ENCODE results near the gene SAP30.

DNA sequence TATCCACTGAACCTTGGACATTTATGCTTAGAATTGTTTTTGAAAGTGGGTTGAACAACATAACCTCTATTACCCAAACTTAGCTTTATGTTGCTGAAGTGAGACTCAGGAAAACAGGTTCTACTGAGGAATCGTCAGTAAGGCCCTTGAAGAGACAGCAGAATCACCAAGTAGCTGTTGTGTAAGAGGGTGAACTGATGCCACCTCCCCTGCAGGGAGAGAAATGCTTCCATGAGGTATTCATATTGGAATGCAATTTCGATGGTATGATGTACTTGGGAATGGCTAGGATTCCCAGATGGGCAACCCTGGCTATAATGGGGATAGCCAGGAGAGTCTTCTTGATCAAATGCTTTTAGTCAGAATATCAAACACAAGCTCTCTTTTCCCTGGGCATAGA is 32.3 kb downstream of the SAP30 start:
- TF ChIP-seq IRF2 (CRISPR knock-in tag; IDR thresholded peaks at IDR 0.05; ENCODE audit: borderline replicate concordance, low read depth): no peak
- TF ChIP-seq NR2C2 (CRISPR knock-in tag; IDR thresholded peaks at IDR 0.05): no peak
- TF ChIP-seq, protein P1, sequence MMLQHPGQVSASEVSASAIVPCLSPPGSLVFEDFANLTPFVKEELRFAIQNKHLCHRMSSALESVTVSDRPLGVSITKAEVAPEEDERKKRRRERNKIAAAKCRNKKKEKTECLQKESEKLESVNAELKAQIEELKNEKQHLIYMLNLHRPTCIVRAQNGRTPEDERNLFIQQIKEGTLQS (CRISPR knock-in tag; conservative IDR thresholded peaks at IDR 0.05): no peak
- TF ChIP-seq, protein P2, sequence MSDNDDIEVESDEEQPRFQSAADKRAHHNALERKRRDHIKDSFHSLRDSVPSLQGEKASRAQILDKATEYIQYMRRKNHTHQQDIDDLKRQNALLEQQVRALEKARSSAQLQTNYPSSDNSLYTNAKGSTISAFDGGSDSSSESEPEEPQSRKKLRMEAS (CRISPR knock-in tag; IDR thresholded peaks at IDR 0.05): no peak
- TF ChIP-seq RELA (CRISPR knock-in tag; IDR thresholded peaks at IDR 0.05; ENCODE audit: borderline replicate concordance): no peak
- TF ChIP-seq, protein P3, sequence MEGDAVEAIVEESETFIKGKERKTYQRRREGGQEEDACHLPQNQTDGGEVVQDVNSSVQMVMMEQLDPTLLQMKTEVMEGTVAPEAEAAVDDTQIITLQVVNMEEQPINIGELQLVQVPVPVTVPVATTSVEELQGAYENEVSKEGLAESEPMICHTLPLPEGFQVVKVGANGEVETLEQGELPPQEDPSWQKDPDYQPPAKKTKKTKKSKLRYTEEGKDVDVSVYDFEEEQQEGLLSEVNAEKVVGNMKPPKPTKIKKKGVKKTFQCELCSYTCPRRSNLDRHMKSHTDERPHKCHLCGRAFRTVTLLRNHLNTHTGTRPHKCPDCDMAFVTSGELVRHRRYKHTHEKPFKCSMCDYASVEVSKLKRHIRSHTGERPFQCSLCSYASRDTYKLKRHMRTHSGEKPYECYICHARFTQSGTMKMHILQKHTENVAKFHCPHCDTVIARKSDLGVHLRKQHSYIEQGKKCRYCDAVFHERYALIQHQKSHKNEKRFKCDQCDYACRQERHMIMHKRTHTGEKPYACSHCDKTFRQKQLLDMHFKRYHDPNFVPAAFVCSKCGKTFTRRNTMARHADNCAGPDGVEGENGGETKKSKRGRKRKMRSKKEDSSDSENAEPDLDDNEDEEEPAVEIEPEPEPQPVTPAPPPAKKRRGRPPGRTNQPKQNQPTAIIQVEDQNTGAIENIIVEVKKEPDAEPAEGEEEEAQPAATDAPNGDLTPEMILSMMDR (IDR thresholded peaks at IDR 0.05): no peak
- TF ChIP-seq, protein P4, sequence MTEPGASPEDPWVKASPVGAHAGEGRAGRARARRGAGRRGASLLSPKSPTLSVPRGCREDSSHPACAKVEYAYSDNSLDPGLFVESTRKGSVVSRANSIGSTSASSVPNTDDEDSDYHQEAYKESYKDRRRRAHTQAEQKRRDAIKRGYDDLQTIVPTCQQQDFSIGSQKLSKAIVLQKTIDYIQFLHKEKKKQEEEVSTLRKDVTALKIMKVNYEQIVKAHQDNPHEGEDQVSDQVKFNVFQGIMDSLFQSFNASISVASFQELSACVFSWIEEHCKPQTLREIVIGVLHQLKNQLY (CRISPR knock-in tag; IDR thresholded peaks at IDR 0.05): no peak
- TF ChIP-seq, protein P5, sequence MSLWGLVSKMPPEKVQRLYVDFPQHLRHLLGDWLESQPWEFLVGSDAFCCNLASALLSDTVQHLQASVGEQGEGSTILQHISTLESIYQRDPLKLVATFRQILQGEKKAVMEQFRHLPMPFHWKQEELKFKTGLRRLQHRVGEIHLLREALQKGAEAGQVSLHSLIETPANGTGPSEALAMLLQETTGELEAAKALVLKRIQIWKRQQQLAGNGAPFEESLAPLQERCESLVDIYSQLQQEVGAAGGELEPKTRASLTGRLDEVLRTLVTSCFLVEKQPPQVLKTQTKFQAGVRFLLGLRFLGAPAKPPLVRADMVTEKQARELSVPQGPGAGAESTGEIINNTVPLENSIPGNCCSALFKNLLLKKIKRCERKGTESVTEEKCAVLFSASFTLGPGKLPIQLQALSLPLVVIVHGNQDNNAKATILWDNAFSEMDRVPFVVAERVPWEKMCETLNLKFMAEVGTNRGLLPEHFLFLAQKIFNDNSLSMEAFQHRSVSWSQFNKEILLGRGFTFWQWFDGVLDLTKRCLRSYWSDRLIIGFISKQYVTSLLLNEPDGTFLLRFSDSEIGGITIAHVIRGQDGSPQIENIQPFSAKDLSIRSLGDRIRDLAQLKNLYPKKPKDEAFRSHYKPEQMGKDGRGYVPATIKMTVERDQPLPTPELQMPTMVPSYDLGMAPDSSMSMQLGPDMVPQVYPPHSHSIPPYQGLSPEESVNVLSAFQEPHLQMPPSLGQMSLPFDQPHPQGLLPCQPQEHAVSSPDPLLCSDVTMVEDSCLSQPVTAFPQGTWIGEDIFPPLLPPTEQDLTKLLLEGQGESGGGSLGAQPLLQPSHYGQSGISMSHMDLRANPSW (CRISPR knock-in tag; conservative IDR thresholded peaks at IDR 0.05; ENCODE audit: low read depth): no peak
- TF ChIP-seq, protein P6, sequence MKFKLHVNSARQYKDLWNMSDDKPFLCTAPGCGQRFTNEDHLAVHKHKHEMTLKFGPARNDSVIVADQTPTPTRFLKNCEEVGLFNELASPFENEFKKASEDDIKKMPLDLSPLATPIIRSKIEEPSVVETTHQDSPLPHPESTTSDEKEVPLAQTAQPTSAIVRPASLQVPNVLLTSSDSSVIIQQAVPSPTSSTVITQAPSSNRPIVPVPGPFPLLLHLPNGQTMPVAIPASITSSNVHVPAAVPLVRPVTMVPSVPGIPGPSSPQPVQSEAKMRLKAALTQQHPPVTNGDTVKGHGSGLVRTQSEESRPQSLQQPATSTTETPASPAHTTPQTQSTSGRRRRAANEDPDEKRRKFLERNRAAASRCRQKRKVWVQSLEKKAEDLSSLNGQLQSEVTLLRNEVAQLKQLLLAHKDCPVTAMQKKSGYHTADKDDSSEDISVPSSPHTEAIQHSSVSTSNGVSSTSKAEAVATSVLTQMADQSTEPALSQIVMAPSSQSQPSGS (CRISPR knock-in tag; IDR thresholded peaks at IDR 0.05; ENCODE audit: borderline replicate concordance, low read depth): no peak
- TF ChIP-seq, protein P7, sequence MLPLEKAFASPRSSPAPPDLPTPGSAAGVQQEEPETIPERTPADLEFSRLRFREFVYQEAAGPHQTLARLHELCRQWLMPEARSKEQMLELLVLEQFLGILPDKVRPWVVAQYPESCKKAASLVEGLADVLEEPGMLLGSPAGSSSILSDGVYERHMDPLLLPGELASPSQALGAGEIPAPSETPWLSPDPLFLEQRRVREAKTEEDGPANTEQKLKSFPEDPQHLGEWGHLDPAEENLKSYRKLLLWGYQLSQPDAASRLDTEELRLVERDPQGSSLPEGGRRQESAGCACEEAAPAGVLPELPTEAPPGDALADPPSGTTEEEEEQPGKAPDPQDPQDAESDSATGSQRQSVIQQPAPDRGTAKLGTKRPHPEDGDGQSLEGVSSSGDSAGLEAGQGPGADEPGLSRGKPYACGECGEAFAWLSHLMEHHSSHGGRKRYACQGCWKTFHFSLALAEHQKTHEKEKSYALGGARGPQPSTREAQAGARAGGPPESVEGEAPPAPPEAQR (CRISPR knock-in tag; IDR thresholded peaks at IDR 0.05): no peak
- no peak for TF ChIP-seq NR1H2 (CRISPR knock-in tag; IDR thresholded peaks at IDR 0.05)
- TF ChIP-seq, protein P8, sequence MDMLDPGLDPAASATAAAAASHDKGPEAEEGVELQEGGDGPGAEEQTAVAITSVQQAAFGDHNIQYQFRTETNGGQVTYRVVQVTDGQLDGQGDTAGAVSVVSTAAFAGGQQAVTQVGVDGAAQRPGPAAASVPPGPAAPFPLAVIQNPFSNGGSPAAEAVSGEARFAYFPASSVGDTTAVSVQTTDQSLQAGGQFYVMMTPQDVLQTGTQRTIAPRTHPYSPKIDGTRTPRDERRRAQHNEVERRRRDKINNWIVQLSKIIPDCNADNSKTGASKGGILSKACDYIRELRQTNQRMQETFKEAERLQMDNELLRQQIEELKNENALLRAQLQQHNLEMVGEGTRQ (CRISPR knock-in tag; IDR thresholded peaks at IDR 0.05): no peak
- TF ChIP-seq, protein P9, sequence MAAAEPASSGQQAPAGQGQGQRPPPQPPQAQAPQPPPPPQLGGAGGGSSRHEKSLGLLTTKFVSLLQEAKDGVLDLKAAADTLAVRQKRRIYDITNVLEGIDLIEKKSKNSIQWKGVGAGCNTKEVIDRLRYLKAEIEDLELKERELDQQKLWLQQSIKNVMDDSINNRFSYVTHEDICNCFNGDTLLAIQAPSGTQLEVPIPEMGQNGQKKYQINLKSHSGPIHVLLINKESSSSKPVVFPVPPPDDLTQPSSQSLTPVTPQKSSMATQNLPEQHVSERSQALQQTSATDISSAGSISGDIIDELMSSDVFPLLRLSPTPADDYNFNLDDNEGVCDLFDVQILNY (CRISPR knock-in tag; IDR thresholded peaks at IDR 0.05): no peak
